ENCODE measurements around the gene RPL6. TPM values are rescaled to one million over a fixed set of nuclear protein-coding genes. Genes with fewer than 3 reads are reported as not detected.
A peak's percentile ranks its signal among the peaks of the same experiment; 100 is the strongest.

Gene RPL6
- total and polyA plus RNA-seq, 9 of the 15 experiments (the other 6 are each of a cell fraction or from before 2014, with no cell fraction given) = 1,519 to 3,103 (median 2,396) TPM

DNA sequence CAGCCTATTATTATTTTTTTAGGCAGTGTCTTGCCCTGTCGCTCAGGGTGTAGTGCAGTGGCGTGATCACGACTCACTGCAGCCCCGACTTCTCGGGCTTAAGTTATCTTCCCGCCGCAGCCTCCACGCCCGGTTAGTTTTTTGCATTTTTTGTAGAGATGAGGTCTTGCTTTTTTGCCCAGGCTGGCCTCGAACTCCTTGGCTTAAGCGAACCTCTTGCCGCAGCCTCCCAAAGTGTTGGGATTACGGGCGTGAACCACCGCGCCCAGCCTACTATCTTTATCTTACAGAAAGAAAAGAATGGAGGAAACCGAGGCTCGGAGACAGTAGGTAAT lies 8.8 kb upstream of the RPL6 start (continued):
- TF ChIP-seq BDP1 (IDR thresholded peaks at IDR 0.05; ENCODE audit: insufficient read depth, insufficient read length) = no peak
- 0 out of 2 replicates have a peak, but pooled peaks have one; percentile 48 for TF ChIP-seq ADNP (tag; IDR thresholded peaks at IDR 0.05)
- TF ChIP-seq, protein P1, sequence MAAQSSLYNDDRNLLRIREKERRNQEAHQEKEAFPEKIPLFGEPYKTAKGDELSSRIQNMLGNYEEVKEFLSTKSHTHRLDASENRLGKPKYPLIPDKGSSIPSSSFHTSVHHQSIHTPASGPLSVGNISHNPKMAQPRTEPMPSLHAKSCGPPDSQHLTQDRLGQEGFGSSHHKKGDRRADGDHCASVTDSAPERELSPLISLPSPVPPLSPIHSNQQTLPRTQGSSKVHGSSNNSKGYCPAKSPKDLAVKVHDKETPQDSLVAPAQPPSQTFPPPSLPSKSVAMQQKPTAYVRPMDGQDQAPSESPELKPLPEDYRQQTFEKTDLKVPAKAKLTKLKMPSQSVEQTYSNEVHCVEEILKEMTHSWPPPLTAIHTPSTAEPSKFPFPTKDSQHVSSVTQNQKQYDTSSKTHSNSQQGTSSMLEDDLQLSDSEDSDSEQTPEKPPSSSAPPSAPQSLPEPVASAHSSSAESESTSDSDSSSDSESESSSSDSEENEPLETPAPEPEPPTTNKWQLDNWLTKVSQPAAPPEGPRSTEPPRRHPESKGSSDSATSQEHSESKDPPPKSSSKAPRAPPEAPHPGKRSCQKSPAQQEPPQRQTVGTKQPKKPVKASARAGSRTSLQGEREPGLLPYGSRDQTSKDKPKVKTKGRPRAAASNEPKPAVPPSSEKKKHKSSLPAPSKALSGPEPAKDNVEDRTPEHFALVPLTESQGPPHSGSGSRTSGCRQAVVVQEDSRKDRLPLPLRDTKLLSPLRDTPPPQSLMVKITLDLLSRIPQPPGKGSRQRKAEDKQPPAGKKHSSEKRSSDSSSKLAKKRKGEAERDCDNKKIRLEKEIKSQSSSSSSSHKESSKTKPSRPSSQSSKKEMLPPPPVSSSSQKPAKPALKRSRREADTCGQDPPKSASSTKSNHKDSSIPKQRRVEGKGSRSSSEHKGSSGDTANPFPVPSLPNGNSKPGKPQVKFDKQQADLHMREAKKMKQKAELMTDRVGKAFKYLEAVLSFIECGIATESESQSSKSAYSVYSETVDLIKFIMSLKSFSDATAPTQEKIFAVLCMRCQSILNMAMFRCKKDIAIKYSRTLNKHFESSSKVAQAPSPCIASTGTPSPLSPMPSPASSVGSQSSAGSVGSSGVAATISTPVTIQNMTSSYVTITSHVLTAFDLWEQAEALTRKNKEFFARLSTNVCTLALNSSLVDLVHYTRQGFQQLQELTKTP (IDR thresholded peaks at IDR 0.05; ENCODE audit: low read depth in 1 of 2, partially characterized antibody in 2 of 2) = peak in 1 of 2 experiments; percentile 28
- TF ChIP-seq E2F3 (CRISPR knock-in tag; IDR thresholded peaks at IDR 0.05) = no peak
- no peak for TF ChIP-seq ZNF766 (CRISPR knock-in tag; conservative IDR thresholded peaks at IDR 0.05)
- TF ChIP-seq SMARCE1 (IDR thresholded peaks at IDR 0.05) = 0 out of 2 replicates have a peak, but pooled peaks have one; percentile 47
- TF ChIP-seq, protein P2, sequence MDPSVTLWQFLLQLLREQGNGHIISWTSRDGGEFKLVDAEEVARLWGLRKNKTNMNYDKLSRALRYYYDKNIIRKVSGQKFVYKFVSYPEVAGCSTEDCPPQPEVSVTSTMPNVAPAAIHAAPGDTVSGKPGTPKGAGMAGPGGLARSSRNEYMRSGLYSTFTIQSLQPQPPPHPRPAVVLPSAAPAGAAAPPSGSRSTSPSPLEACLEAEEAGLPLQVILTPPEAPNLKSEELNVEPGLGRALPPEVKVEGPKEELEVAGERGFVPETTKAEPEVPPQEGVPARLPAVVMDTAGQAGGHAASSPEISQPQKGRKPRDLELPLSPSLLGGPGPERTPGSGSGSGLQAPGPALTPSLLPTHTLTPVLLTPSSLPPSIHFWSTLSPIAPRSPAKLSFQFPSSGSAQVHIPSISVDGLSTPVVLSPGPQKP (CRISPR knock-in tag; IDR thresholded peaks at IDR 0.05) = no peak
- TF ChIP-seq CAMTA2 (CRISPR knock-in tag; conservative IDR thresholded peaks at IDR 0.05) = no peak
- TF ChIP-seq ZC3H4 (CRISPR knock-in tag; IDR thresholded peaks at IDR 0.05; ENCODE audit: borderline replicate concordance) = 0 out of 2 replicates have a peak, but pooled peaks have one; percentile 58
- 0 out of 2 replicates have a peak, but pooled peaks have one; percentile 32 for TF ChIP-seq ARID1B (IDR thresholded peaks at IDR 0.05)
- TF ChIP-seq TEAD1 (CRISPR knock-in tag; IDR thresholded peaks at IDR 0.05) = no peak
- no peak for TF ChIP-seq ZNF695 (CRISPR knock-in tag; IDR thresholded peaks at IDR 0.05)
- TF ChIP-seq, protein P3, sequence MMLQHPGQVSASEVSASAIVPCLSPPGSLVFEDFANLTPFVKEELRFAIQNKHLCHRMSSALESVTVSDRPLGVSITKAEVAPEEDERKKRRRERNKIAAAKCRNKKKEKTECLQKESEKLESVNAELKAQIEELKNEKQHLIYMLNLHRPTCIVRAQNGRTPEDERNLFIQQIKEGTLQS (IDR thresholded peaks at IDR 0.05) = no peak
- TF ChIP-seq, protein P3 (CRISPR knock-in tag; conservative IDR thresholded peaks at IDR 0.05) = peak; percentile 51; the same call in 1 of the 2 replicates
- TF ChIP-seq MTA2 (IDR thresholded peaks at IDR 0.05; ENCODE audit: low read depth) = 0 out of 2 replicates have a peak, but pooled peaks have one; percentile 1
- no peak for TF ChIP-seq JUN (IDR thresholded peaks at IDR 0.05; ENCODE audit: borderline replicate concordance, low read depth, low read length)
- 0 out of 2 replicates have a peak, but pooled peaks have one; percentile 5 for TF ChIP-seq JUN (CRISPR knock-in tag; IDR thresholded peaks at IDR 0.05; ENCODE audit: borderline replicate concordance)
- TF ChIP-seq NFRKB (IDR thresholded peaks at IDR 0.05; ENCODE audit: low read depth) = 0 out of 2 replicates have a peak, but pooled peaks have one; percentile 56
- TF ChIP-seq BMI1 (IDR thresholded peaks at IDR 0.05; ENCODE audit: low read length) = no peak

Measured in K562 (cell line).